DLD1 (cell line): ENCODE data around the gene DNMT3B.

Experiments
- in situ Hi-C: cut with HindIII; loops from 2 replicates; pipeline ENCODE4 v1.10.0; 2017; ENCODE audit warnings: low sequenced_read_pairs

DNMT3B gene

DNA sequence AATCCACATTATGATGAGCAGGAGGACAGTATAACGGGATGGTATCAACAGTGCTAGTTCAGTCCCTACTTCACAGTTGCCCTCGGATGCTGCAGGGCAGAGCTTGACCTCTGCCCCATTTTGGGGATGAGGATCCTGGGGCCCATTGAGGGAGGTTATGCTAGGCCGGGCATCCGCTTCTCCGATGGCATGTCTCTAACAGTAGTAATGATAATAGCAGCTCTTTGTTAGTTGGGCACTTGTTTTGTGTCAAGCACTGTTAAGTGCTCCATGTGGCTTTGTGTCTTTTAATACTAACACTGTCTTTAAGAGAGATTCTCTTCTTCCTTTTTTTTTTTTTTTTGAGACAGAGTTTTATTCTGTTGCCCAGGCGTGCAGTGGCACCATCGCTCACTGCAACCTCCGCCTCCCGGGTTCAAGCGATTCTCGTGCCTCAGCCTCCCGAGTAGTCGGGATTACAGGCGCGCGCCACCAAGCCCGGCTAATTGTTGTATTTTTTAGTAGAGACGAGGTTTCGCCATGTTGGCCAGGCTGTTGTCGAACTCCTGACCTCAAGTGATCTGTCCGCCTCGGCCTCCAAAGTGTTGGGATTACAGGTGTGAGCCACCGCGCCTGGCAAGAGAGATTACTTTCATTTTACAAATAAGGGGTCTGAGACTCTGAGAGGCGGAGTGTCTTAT lies 58.7 kb downstream of the DNMT3B start:
- in situ Hi-C loops = no loop called here

DNA sequence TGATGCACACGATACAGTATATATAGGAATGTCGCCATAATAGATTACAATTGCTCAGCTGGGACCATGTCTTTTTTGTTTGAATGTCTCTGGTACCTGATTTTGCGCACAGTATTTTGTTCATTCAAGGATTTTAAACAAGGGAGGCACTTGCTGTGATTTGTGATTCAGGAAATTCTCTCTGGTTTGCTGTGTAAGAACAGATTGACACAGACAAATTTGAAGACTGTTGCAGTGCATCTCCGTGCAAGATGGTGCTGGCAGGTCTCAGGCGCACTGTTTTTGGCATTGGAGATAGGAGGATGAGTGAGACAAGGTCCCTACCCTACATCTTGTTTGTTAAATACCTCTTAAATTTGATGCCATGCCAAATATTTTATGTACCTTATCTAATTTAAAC lies 60.0 kb downstream of the DNMT3B start:
- in situ Hi-C loops = no loop called here

DNA sequence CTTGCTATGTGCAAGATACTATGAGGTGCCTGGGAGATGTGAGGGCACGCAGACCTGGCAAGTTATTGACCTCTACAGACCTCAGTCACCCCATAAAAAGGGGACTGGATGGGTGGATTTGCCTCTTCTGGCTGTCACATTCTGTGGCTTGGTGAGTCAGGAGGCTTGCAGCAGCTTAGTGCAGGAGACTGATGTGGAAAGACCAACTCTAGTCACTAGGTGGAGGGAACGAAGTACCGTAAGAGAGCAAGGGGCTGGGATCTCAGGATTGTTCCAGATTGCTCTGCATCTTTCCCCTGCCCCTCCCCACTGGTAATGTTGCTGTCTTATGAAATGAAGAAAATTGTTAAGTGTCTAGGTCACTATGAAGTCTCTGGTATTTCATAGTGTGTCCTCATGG lies 60.9 kb downstream of the DNMT3B start:
- in situ Hi-C loops = no loop called here

DNA sequence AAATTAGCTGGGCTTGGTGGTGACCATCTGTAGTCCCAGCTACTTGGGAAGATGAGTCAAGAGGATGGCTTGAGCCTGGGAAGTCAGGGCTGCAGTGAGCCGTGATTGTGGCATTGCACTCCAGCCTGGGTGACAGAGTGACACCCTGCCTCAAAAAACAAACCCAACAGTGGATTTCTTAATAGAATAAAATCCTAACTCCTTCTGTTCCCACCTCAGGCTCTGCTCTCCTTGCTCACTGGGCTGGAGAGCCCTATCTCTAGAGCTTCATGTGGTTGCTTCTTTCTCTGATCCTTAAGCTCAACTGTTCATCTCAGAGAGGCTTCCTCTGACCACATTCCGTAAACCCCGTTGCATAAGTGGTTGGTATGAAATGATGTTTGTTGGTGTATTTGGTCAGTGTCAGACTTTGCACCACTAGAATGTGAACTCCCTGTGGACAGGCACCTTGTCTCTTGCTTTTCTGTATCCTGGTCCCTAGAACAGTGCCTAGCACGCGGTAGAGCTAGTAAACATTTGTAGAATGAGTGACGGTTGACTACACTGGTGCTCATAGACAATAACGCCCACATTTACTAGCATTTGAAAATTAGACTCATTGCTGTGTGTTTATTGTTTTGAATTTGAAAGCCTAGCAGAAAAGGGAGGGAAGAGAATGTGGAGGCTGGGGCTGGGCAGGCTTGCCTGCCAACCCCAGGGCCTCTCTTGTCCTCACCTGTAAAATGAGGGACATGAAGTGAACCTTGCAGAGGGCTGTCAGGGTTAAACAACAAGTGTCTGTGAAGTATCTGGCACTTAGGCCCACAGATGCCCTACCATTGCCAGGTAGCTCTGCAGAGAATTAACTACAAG lies 61.8 kb downstream of the DNMT3B start:
- in situ Hi-C loops = no loop called here

DNA sequence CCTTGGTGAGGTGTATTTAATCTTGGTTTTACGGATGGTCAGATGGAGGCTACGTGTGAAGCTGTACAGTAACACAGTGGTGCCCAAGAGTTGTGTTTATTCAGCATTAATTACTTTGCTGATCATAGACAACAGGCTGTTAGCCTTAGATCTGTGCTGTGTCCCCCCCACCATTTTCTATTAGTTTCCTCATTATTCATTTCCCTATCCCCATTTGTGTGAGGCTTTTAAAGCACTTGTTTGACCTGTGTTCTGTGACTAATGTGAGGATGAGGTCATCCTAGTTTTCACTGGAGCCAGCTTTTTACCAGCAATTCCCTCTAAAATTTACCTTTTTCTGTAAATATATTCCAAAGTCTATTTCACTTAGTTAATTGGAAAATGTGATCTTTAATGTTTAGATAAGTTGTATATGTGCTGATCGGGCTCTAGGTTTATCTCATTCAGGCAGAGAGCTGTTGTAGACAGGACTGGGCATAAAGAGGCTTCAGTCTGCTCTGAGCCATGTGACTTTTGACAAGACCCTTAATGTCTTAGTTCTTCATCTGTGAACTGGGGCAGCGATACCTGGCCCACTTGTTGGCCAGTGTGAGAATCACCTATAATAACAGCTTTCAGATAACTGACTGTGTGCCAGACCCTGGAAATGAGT lies 66.0 kb downstream of the DNMT3B start:
- in situ Hi-C loops = no loop called here

DNA sequence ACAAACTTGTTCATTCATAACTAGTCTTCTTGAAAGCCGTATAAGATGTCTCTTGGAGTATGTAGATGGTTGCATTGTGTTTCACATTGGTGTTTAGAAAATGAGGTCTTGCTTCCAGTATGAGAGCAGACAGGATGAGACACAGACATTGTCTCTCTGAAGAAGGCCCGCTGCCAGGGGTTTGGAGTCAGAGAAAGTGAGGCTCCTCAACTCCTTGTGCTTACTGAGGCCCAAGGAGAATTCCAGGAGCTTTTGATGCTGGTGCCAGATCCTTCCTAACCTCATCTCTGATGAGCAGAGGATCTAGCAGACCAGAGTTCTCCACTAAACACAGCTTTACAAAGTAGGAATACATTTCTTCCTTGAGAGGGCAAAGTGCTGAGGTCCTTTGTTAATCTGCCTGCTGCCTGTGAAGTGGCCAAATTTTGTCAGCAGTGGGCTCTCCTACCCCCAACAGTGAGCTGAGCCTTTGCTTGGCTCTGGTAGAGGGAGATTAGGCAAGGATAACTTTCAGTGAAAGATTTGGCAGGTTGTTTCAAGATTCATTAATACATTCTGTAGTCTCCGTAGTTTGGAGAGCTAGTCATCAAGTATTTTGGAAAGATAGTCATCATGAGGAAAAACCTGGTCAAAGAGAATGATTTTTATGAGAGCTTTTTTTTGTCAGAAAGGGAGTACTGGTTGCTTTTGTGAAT lies 67.3 kb downstream of the DNMT3B start:
- in situ Hi-C loops = no loop called here

DNA sequence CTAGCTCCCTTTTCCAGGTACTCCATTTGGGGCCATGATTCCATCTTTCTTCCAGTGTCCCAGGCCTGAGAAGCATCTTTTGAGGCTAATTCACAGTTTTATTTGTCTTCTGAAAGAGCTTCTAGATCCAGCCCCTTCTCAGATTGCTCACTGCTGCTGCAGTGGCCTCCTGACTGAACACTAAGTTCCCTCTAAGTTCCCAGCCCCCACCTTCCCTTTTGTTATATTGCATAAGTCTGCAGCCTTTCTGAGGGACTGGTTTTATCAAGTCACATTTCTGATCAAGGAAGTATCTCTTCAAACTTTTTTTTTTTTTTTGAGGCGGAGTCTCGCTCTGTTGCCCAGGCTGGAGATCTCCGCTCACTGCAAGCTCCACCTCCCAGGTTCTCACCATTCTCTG lies 68.3 kb downstream of the DNMT3B start:
- in situ Hi-C loops = no loop called here

DNA sequence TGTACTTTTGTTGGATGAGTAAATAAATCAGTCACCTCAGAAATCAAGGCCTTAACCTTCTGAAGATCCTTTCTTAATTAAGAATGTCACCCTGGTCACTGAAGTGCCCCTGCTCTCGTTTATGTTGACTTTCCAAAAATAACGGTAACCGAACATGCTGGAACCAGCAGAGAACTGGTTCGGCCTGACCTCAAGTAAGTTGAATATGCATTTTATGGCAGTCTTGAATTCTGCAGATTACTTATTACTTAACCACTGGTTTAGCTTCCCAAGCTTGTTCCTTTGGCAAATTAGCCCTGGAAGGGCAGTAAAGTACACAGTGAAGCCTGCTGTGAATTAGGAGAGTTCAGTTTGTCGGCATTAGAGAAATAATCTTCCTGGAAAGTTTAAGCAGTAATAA lies 69.8 kb downstream of the DNMT3B start:
- in situ Hi-C loops = no loop called here

DNA sequence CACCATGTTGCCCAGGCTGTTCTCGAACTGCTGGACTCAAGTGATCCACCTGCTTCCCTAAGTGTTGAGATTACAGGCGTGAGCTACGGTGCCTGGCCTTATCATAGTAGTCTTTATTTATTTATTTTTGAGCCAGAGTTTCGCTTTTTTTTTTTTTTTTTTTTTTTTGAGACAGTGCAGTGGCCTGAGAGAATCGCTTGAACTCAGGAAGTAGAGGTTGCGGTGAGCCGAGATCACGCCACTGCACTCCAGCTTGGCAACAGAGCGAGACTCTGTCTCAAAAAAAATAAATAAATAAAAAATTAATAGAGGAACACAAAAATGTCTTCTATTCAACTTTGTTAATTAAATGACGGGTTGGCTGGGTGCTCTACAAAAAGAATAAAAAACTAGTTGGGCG lies 70.5 kb downstream of the DNMT3B start:
- in situ Hi-C loops = no loop called here

DNA sequence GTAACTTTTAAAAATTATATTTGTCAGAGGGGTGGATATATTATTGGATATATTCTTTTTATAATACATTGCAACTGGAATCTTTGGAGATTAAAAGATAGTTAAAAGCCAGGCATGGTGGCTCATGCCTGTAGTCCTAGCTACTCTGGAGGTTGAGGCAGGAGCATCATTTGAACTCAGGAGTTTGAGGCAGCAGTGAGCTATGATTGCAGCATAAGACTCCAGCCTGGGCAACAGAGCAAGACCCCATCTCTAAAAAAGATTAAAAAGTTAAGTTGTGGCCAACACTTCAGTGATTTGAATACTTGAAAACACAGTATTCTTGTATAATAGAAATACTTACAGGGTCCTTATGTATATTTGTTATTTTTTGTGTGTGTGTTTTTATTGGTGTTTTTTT lies 72.8 kb downstream of the DNMT3B start:
- in situ Hi-C loops = no loop called here

DNA sequence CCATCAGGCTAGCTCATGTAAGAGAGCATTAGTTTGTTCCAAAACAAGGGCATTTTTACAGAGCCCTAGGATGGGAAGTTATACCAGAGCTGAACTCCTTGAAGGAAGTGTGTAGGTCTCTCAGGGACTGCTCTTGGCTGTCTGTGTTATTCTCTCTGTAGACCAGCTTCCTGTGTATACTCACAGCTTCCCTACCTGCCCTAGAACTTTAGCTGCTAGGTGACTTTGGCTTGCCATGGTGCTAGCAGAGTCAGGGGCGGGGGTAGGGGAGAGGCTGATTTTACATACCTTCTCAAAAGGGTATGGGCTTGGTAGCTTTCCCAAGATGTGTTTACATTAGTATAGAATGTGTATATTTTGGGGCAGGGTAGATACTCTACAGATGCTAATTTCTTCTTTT lies 75.0 kb downstream of the DNMT3B start:
- in situ Hi-C loops = no loop called here

DNA sequence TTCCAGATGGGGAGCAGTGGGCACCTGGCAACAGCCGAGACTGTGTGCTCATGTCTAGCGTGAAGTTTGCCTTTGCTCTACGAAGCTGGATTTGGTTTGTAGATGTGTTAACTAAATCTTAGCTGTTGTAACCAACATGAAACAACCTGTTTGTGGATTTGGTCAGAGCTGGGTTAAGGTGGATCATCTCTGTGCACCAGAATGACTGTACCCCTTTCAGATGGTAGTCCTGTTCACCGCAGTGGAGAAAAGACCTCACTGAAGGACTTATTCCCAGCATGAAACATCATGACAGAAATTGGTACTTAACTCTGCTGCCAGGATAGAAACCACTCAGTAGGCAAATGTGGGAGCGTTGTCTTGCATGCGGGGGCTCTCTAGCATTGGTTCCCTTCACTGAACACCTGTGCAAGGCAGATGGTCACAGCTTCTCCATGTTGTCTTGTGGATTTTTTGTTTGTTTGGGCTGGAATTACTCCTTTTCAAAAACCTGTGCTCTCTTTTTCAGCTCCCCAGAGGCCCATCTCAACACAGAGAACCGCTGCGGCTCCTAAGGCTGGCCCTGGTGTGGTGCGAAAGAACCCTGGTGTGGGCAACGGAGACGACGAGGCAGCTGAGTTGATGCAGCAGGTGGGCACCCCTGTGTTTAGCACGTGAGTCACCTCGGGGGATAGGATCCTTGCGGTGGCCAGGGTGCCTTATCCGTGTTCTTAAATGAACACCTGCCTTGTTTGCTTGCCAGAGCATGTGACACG lies 77.2 kb downstream of the DNMT3B start:
- in situ Hi-C loops = no loop called here

DNA sequence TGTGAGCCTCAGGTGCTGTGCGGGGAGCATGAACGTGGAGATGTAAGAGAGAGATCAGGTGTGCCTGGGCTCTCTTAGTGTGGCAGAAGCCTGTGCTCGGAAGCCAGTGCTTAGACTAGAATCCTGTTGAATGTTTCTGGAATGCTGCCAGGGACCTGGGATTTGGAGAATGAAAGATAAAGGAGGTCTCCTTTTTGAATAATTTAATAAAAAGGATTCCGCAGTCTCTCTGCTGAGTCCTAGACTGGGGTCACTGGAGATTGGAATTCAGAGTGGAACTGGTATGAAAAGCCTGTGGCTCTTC lies 77.7 kb downstream of the DNMT3B start:
- in situ Hi-C loops = no loop called here

DNA sequence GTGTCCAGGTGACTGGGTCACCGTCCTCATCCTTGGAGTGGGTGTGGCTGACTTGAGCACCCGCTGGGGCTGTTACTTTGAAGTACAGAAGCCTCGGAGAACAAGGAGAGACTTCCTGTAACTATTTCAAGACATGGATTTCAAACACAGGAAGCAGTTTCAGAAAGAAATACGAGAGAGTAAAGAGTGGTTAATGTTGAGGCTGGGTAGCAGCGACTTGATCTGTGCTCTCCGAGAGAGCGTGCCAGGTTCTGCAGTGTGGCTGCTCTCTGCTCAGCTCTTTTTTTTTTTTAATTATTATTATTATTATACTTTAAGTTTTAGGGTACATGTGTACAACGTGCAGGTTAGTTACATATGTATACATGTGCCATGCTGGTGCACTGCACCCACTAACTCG lies 79.0 kb downstream of the DNMT3B start:
- in situ Hi-C loops = no loop called here

DNA sequence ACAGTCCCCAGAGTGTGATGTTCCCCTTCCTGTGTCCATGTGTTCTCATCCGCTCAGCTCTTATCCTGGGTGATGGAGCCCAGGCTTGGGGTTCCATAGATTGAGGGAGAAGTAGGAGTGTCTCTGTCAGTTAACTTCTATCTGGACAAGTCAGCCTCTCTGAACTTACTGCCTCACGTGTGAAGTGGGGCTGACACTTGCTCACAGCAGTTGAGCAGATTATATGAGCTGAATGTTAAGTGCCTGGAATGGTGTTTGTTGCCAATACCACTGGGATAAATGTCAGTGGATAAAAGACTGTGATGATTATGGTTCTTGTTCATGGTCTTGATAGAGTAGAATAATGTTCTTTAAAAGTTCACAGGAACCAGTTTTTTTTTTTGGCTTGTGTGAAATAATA lies 79.4 kb downstream of the DNMT3B start:
- in situ Hi-C loops = no loop called here

DNA sequence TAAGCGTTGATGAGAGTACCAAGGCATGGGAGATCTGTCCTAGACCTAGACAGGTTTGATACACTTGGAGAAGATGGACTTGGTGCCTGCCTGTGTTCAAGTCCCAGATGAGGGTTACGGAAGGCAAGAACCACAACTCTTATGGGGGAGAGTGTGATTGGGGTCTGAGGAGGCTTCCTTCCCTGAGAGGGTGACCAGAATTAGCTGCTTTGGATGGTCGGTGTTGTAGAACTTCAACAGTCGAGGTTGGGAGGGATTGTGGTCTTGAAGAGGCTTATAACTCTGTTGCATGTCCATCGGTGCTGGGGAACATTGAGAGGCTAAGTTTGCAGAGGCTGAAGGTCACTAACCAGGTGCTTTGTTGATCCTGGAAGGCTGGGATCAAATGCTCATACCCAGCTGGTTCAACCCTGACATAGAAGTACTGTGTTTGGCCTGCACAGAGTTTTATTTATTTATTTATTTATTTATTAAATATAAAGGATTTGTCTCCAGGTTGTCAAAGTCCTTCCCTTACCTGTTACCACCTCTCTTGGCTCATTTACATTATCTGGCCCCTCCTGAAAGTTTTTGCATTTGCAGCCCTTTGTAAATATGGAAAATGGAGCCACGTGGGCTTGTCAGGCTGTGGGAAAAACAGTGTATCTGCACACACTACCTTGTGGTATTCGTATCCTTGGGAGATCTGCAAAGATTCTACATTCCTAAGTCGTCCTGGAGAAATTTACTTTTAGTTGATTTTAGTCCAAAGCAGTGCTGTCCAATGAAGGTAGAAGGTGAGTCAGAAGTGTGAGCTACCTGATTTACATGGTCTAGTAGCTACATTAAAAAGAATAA lies 80.7 kb downstream of the DNMT3B start:
- in situ Hi-C loops = no loop called here

DNA sequence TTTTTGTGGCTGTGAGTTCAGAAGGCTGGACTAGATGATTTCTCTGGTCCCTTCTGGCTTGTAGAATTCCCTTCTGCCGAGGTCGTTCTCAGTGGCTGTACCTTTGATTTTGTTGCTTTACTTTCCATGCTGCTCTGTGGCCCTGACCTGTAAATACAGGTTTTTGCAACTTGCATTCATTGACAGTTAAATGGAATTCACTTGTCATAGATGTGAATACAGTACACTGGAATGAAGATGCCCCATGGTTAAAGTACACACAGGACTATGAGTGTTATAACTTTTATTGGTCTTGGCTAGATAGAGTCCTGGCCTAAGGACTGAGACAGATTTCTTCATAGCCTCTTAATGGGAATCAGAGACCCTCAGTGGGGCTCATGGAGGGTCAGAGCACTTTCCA lies 83.6 kb downstream of the DNMT3B start:
- in situ Hi-C loops = no loop called here

DNA sequence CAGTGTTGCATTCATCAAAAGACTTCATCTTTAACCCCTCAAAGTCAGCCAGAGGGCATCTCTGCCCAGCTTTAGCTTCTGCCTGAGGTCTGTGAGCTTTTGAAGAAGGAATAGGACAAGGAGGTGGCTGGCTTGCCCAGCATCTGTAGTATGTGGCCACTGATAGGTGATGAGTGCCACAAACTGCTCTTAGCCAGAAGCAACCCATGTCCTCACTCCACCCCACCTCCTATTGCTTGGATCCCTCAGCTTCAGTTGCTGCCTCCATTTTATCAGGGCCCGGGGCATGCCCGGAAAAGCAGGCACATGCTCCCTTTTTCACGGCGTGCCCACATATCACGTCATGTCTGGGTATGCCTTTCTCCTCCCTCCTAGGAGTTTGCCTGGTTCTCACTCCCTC lies 84.7 kb downstream of the DNMT3B start:
- in situ Hi-C loops = no loop called here

DNA sequence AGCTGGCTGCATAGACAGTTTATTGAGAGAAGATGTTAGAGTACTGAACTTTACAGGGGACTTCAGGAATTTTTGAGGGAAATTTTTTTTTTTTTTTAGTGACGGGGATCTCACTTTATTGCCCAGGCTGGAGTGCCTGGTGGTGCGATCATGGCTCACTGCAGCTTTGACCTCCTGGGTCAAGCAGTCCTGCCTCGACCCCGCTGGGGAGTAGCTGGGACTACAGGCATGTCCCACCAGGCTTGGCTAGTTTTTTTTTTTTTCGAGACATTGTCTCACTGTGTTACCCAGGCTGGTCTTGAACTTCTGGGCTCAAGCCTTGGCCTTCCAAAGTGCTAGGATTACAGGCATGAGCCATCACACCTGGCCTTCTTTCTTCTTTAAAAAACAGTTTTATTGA lies 85.8 kb downstream of the DNMT3B start:
- in situ Hi-C loops = no loop called here

DNA sequence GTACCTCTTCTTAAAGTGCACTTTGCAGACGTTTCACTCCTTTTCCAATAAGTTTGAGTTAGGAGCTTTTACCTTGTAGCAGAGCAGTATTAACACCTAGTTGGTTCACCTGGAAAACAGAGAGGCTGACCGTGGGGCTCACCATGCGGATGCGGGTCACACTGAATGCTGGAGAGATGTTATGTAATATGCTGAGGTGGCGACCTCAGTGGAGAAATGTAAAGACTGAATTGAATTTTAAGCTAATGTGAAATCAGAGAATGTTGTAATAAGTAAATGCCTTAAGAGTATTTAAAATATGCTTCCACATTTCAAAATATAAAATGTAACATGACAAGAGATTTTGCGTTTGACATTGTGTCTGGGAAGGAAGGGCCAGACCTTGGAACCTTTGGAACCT lies 86.7 kb downstream of the DNMT3B start:
- in situ Hi-C loops = no loop called here
